DMS 273 treated with DMSO at 0.1 percent for 48 hours (cell line): ENCODE results near the gene ZBTB20.
A peak's percentile ranks its signal among the peaks of the same experiment; 100 is the strongest.

Experiments used
- DNase-seq: peaks from one replicate; lab custom pipeline; 2025; lab: John Stamatoyannopoulos, UW

The ZBTB20 gene

DNA sequence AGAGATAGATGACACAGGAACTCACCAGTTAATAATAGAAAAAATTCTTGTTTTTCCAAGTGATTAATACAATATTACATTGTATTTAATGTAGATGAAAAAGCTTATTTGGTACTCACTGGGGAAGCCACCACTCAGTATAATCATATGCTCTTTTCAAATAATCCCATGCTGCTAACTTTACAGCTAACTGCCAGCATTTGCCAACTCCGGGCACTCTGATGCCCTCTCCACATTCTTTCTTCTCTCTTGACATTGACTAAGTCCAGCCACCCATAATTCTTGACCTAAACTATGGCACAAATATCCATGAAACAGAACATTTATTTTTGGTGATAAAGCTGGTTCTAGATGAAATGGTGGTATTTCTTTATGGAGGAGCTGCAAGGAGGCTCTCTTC lies 384.9 kb downstream of the ZBTB20 start:
- DNase-seq, result no peak

DNA sequence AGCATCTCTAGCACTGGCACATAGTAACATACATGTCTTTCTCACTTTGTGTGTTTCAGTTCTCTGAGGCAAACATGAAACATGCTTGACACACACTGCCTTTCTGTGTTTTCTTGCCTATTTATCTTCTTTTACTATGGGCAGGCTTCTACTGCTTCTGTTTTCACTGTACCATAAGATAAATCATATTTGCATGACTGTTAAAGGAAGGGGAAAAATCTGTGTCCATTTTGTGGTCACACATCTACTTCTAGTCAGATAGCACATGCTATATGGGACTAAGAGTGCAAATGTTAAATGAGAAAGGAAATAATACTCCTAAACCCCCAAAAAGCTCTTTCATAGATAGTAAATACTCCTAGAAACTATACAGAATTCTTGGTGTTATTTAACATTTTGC lies 386.4 kb downstream of the ZBTB20 start:
- no peak for DNase-seq

- peak; percentile 83 for DNase-seq
Observed at GRCh38 chr3:114758831-114759699, 388.0 kb downstream of the ZBTB20 start.

GRCh38 chr3:114756506-114757279 lies 390.4 kb downstream of the ZBTB20 start:
- peak; percentile 84 for DNase-seq

DNA sequence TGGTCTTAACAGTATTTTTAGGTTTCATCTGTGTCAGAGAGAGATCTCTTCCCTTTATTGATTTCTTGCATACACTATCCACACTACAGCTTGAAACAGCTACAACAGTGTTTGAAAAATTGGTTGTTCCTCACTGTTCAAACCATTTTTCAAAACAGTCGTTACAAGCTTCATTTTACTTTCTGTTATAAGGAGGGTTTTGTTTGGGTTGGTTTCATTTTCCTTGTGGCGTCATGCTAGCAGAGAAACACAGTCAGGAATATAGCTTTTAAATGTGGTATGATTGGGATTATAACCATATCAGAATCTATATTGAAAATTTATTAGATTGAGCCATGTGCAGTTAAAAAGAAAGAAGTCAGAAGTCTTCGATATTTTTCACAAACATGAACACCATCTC lies 400.6 kb downstream of the ZBTB20 start:
- DNase-seq, result no peak

DNA sequence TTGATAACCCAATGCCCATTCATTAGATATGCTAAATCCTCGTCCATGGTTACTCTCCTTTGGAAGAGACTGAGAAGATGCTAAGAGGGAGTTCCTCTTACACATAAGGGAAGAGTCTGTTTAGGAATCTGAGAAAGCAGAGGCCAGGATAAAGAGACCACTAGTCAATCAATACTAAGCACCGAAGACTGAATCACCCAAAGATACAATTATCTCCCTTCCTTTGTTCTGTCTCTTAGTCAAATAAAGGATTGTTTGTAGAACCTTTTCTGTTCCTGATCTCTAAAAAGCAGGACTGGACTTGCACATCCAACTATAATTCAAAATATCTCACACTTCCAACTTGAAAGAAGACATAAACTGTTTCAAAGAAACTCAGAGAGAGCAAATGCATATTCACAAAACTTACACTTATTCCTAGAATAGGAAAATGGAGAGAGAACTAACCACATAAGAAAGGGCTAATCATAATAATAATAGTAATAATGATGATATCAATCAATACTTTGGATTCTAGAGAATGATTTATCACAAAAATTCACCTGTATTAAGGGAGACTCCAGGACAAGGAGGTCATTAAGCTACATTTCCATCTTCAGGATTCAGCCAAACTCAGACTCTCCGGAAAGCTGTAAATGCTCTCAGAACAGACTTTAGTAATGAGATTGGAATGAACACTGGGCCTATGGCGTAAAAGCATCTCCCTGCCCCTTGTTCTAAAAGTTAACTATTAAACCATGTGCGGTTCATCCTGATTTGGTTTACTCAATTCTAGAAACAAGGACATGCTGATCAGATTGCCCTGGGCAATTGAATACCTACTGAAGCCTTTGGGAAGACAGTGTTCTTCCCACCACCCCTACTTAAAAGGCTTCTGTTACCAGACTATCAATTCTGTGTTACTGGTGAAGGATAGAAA lies 401.5 kb downstream of the ZBTB20 start:
- no peak for DNase-seq

DNA sequence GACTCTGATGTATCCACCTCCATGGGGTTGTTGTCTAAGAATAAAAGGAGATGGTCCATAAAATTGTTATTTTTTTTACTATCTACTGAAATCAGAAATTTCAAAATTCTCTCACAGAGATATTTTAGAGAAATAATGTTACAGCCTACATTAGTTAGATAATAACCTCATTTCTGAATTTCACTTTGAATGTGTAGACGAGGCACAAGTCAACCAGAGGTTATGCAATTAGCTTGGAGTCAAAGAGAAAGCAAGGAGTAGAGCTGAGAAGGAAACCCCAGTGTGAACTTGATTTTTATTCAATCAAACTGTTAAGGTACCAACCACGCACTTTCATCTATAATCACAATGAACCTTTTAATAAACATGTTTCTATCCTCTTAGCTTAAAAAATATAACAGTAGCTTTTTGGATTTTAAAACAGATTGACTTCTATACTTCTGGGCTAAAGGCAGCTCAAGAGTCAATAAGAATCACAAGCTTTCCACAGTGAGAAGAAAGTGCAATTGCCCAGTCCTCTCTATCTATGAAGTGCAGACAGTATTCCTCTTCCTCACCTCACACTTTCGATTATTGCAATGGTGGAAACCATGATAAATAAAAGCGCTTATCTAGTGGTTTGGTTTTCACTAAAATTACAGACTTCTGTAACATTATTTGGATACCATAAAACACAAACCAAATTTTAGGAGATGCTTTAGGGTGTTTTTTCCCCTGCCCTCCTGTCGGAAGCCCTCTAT lies 403.2 kb downstream of the ZBTB20 start:
- DNase-seq, result no peak

- no peak for DNase-seq
Observed at GRCh38 chr3:114741066-114741465, 406.0 kb downstream of the ZBTB20 start.

GRCh38 chr3:114739627-114740026 lies 407.5 kb downstream of the ZBTB20 start:
- no peak for DNase-seq

GRCh38 chr3:114732353-114732752 lies 414.7 kb downstream of the ZBTB20 start:
- no peak for DNase-seq

DNA sequence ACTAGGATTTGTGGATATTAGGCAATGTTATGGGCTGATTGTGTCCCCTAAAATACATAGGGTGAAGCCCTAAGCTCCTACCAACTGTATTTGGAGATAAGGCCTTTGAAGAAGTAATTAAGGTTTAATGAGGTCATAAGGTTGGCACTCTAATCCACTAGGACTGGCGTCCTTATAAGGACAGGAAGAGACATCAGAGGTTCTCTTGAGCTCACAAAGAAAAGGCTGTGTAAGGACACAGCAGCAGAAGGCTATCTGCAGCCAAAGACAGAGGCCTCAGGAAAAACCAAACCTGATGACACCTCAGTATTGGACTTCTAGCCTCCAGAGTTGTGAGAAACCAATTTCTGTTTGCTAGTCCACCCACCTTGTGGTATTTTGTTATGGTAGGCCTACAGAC lies 416.7 kb downstream of the ZBTB20 start:
- DNase-seq, result peak; percentile 22

DNA sequence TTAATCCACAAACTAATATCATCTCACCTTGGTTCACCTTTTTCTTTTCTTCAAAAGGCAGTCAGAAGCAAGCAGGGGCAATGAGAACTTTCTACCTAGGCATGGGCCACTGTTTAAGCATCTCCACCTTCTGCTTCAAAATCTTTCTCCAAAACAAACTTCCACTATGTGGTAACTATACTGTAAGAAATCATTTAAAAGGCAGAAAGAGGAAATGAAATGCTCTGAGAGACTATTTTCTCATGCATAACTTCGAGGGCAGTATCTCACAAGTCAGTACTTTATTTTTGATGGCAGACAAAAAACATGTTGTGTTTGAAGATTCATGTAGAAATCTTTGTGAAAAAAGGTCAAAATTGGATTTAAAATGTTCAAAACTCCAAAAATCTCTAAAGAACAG lies 419.7 kb downstream of the ZBTB20 start:
- no peak for DNase-seq

GRCh38 chr3:114725966-114726365 lies 421.1 kb downstream of the ZBTB20 start:
- DNase-seq, result no peak

GRCh38 chr3:114722530-114722929 lies 424.6 kb downstream of the ZBTB20 start:
- no peak for DNase-seq

GRCh38 chr3:114721864-114722263 lies 425.2 kb downstream of the ZBTB20 start:
- no peak for DNase-seq

- no peak for DNase-seq
Observed at GRCh38 chr3:114721209-114721608, 425.9 kb downstream of the ZBTB20 start.

DNA sequence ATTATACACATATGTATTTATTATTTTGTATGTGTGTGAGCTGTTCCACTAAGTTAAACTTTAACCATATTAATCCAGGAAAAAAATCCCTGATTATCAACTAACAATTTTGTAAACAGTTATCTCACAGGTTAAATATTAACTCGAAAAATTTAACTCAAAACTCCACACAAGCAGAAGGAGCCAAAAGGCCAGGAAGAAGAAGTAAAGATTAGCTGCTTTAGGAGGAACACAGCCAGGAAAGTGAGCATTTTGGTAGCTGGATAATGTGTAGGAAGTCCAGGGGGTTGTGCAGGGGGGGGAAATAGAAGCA lies 428.2 kb downstream of the ZBTB20 start:
- no peak for DNase-seq

- DNase-seq, result no peak
Observed at GRCh38 chr3:114718071-114718897, 428.8 kb downstream of the ZBTB20 start.

DNA sequence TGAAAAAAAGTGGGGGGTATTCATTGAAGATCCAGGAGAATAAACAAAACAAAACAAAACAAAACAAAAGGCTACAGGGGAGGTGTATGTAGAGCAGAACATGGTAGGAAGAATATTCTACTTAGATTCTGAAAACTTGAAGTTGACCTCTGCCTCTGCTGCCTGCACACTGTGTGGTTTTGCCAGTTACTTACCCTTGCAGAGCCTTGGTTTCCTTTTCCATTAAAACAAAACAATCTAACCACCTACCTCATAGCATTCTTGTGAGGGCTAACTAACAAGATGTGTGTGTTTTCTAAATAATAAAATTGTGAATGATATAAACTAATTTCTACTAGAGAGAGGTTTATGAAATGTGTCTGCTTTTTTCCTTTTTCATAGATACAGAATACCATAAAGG lies 430.2 kb downstream of the ZBTB20 start:
- no peak for DNase-seq

DNA sequence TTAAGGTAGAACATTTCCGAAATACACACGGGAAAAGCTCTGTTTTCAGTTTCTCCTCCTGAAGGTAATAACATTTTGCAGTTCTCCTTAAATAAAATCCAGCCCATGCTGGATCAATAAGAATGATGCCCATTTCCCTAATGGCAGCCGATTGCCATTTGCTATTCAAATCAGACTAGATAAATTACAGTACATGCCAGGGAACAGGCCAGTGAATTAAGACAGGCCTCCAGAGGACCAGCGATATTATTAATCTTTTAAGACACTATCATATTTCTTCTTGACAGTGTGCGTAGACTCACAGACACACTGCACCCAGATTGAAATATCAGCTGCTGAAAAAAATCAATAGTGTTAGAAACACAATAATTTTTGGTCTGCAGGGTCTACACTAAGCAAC lies 431.0 kb downstream of the ZBTB20 start:
- DNase-seq, result no peak

DNA sequence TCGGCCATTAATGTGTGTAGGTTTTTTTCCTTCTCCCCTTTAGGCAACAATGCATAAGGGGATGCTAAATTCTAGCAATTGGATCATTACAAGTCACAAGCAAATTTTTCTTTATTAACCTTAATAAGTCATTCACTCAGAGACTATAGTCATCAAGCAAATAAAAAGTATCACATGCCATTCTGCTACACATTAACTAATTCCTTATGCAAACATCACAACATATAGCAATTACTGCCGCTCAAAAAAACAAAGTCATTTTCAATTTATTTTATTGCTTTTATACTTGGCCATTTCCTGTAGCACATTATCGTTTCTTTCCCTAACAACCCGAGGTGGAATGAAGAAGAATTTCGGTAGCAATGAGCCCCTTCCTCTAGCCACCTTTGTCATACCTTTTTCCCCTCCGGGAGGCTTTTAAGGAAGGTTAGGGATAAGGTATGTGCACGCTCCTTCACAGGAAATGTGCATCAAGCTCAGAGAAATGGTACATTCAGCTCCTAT lies 432.1 kb downstream of the ZBTB20 start:
- DNase-seq, result no peak
